Sigmoid colon (tissue), 7 donors: Measurements from ENCODE around the gene YIPF3. TPM values are rescaled to one million over a fixed set of nuclear protein-coding genes. Genes with fewer than 3 reads are reported as not detected.

Experiments used
- DNase-seq: peaks from one replicate; pipeline ENCODE4 v3.0.0-alpha.2; 2019
- H3K27ac ChIP-seq, 4 donors: fragments of 200-600 bp; sonication (generic); one replicate each; pipeline ENCODE4 v1.5.1; 2016 to 2019; ENCODE audit warnings: mild to moderate bottlenecking in 1 of 4
- H3K27me3 ChIP-seq, 3 donors: fragments of 200-600 bp; sonication (generic); one replicate each; pipeline ENCODE4 v1.5.1; 2019; ENCODE audit warnings: mild to moderate bottlenecking in 1 of 3
- H3K36me3 ChIP-seq, 4 donors: fragments of 200-600 bp; sonication (generic); one replicate each; pipeline ENCODE4 v1.5.1; 2016 to 2019
- H3K4me1 ChIP-seq, 4 donors: fragments of 200-600 bp; sonication (generic); one replicate each; pipeline ENCODE4 v1.5.1; 2017 to 2019
- H3K4me3 ChIP-seq, 4 donors: fragments of 200-600 bp; sonication (generic); one replicate each; pipeline ENCODE4 v1.5.1; 2017 to 2019; ENCODE audit warnings: mild to moderate bottlenecking in 2 of 4, moderate library complexity in 1 of 4
- H3K9me3 ChIP-seq, 4 donors: fragments of 200-600 bp in 3 of 4; sonication (generic) in 3 of 4; one replicate each; pipeline versions ENCODE4 v1.5.1 to v1.6.1; 2013 to 2019
- CTCF ChIP-seq, 4 experiments: fragments of 450-650 bp in 3 of 4; fragments of 200-600 bp in 1 of 4; IDR thresholded peaks; one replicate each; pipeline ENCODE4 v1.5.1; 2016 to 2019; ENCODE audit warnings: antibody characterized with exemption in 4 of 4, mild to moderate bottlenecking in 3 of 4, moderate library complexity in 2 of 4
- EP300 ChIP-seq, 4 donors: sonication (generic); formaldehyde crosslinking; IDR thresholded peaks; one replicate each; pipeline ENCODE4 v1.6.1; 2017; ENCODE audit warnings: antibody characterized with exemption in 4 of 4
- POLR2A ChIP-seq, 2 donors: fragments of 450-650 bp; IDR thresholded peaks; one replicate each; pipeline ENCODE4 v1.6.1; 2016; ENCODE audit warnings: antibody characterized with exemption in 2 of 2, mild to moderate bottlenecking in 2 of 2, moderate library complexity in 2 of 2
- POLR2AphosphoS5 ChIP-seq, 4 donors: sonication (generic); formaldehyde crosslinking; IDR thresholded peaks; one replicate each; pipeline ENCODE4 v1.6.1; 2017; ENCODE audit warnings: antibody characterized with exemption in 4 of 4
- WGBS, 2 donors: extraction: QIAGEN DNeasy Blood & Tissue Kit; methylation state at CpG; one replicate each; pipeline ENCODE4 v1.1.7; 2013; 5-methylcytosine and 5-hydroxymethylcytosine counted together
- intact Hi-C: fragments of 100-400 bp; cut with DNase I; formaldehyde crosslinking; loops from one replicate; pipeline ENCODE4 v1.15.1; 2023
- polyA plus RNA-seq, 3 donors: library from polyadenylated mRNA; stranded (reverse); fragments of 200-250 nt; gene quantifications; one replicate each; pipeline ENCODE4 v1.2.3, GENCODE V29; 2013
- total RNA-seq, 4 donors: library from RNA; depleted of rRNA; stranded (reverse); fragments of >200 nt; gene quantifications; one replicate each; pipeline ENCODE4 v1.1.0, GENCODE V29; 2016
- donor health status: healthy with polysubstance abuse.
- donor health status: Bipolar disorder and iron deficiency.
- donor health status: healthy.

Gene YIPF3
- total and polyA plus RNA-seq, 7 donors = 35.4 to 93.6 (median 65.6) TPM

DNA sequence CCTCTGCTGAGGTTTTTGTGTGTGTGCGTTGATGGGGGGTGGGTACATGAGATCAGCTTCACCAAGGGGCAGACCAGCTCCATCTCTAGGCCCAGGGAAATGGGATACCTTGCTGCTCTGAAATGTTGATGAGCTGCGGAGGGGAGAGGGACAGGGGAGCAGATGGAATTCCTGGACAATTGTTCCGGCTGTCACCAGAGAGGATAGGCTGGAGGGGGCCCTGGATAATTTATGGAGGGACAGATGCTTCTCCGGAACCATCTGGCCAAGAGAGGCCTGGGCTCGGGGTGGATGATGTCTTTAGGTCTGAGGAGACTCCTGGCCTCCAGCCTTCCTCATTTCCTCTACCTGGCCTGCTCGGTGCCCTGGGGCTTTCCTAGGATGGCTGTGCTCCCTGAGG, 41.2 kb downstream of the YIPF3 start:
- H3K27me3 ChIP-seq = peaks cover 0 to 2% (median 0%) of the 10 kb centered on the region in 3 donors
- DNase-seq = no peak
- no peaks in the 10 kb centered on the region for H3K36me3 ChIP-seq
- no peak overlapping the region for H3K27ac ChIP-seq
- peaks cover 0 to 32% (median 20%) of the 10 kb centered on the region in 4 donors for H3K4me1 ChIP-seq
- TF ChIP-seq POLR2A (IDR thresholded peaks at IDR 0.05) (no peak), POLR2AphosphoS5 (IDR thresholded peaks at IDR 0.05) (no peak), CTCF (IDR thresholded peaks at IDR 0.05) (no peak), EP300 (IDR thresholded peaks at IDR 0.05) (no peak)
- no peak overlapping the region for H3K4me3 ChIP-seq
- WGBS, 2 donors = 82 to 87% methylated on average over 6 of the region's 6 CpGs
- intact Hi-C loops = no loop called here
- H3K9me3 ChIP-seq = no peaks in the 10 kb centered on the region

DNA sequence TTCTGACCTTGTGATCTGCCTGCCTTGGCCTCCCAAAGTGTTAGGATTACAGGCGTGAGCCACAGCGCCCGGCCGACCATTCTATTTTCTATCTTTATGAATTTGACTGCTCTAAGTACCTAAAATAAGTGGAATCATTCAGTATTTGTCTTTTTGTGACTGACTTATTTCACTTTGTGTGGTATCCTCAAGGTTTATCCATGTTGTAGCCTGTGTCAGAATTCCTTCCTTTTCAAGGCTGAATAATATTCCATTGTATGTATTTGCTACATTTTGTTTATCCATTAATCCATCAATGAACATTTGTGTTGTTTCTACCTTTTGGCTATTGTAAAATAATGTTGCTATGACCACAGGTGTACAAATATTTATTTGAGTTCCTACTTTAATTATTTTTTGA, 44.2 kb downstream of the YIPF3 start:
- 96 to 98% methylated on average over 4 of the region's 4 CpGs for WGBS, 2 donors
- intact Hi-C loops = no loop called here
- no peaks in the 10 kb centered on the region for H3K9me3 ChIP-seq
- no peak overlapping the region for H3K4me3 ChIP-seq
- H3K27ac ChIP-seq = no peak overlapping the region
- peaks cover 0 to 16% (median 0%) of the 10 kb centered on the region in 3 donors for H3K27me3 ChIP-seq
- TF ChIP-seq POLR2AphosphoS5 (IDR thresholded peaks at IDR 0.05) (no peak), POLR2A (IDR thresholded peaks at IDR 0.05) (no peak), CTCF (IDR thresholded peaks at IDR 0.05) (no peak), EP300 (IDR thresholded peaks at IDR 0.05) (no peak)
- peaks cover 0 to 6% (median 0%) of the 10 kb centered on the region in 4 donors for H3K4me1 ChIP-seq
- no peaks in the 10 kb centered on the region for H3K36me3 ChIP-seq
- DNase-seq = no peak

GRCh38 chr6:43471399-43471798, 45.3 kb downstream of the YIPF3 start:
- 49 to 76% methylated on average over 1 of the region's 1 CpG for WGBS, 2 donors
- no peak overlapping the region for H3K4me3 ChIP-seq
- TF ChIP-seq EP300 (IDR thresholded peaks at IDR 0.05) (no peak), CTCF (IDR thresholded peaks at IDR 0.05) (no peak), POLR2A (IDR thresholded peaks at IDR 0.05) (no peak), POLR2AphosphoS5 (IDR thresholded peaks at IDR 0.05) (no peak)
- intact Hi-C loops = no loop called here
- DNase-seq = no peak
- H3K36me3 ChIP-seq = no peaks in the 10 kb centered on the region
- H3K27ac ChIP-seq = no peak overlapping the region
- peaks cover 0 to 16% (median 0%) of the 10 kb centered on the region in 3 donors for H3K27me3 ChIP-seq
- no peaks in the 10 kb centered on the region for H3K4me1 ChIP-seq
- H3K9me3 ChIP-seq = no peaks in the 10 kb centered on the region

DNA sequence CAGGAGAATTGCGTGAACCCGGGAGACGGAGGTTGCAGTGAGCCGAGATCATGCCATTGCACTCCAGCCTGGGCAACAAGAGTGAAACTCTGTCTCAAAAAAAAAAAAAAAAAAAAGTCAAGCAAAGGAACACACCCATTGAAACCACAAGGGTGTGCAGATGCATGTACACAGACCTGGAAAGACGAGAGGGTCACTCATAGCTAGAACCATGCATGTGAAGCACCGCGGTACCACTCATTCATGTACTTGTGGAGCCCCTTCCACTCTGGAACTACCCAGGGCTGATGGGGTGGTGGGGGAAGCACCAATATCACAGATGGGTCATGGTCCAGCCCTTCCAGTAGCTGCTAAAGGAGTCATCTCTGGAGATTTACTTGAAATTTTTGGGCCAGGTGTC, 46.8 kb downstream of the YIPF3 start:
- peaks cover 0 to 22% (median 7%) of the 10 kb centered on the region in 3 donors for H3K27me3 ChIP-seq
- DNase-seq = no peak
- H3K27ac ChIP-seq = no peak overlapping the region
- H3K4me1 ChIP-seq = no peaks in the 10 kb centered on the region
- H3K36me3 ChIP-seq = no peaks in the 10 kb centered on the region
- TF ChIP-seq POLR2A (IDR thresholded peaks at IDR 0.05) (no peak), POLR2AphosphoS5 (IDR thresholded peaks at IDR 0.05) (no peak), EP300 (IDR thresholded peaks at IDR 0.05) (no peak), CTCF (IDR thresholded peaks at IDR 0.05) (no peak)
- no peaks in the 10 kb centered on the region for H3K9me3 ChIP-seq
- H3K4me3 ChIP-seq = no peak overlapping the region
- intact Hi-C loops = no loop called here
- WGBS, 2 donors = 92 to 93% methylated on average over 7 of the region's 7 CpGs
